Tibial nerve (tissue), 4 donors: ENCODE results near the gene PSME3. TPM values are rescaled to one million over a fixed set of nuclear protein-coding genes. Genes with fewer than 3 reads are reported as not detected.

ENCODE experiments used
- DNase-seq, 2 donors: peaks; one replicate each; pipeline ENCODE4 v3.0.0-alpha.2; 2019; ENCODE audit warnings: low spot score in 2 of 2
- H3K27ac ChIP-seq, 4 donors: fragments of 200-600 bp; sonication (generic) in 3 of 4; one replicate each; pipeline ENCODE4 v1.5.1; 2017 to 2019; ENCODE audit warnings: mild to moderate bottlenecking in 1 of 4
- H3K27me3 ChIP-seq, 2 donors: fragments of 200-600 bp; sonication (generic) in 1 of 2; one replicate each; pipeline versions ENCODE4 v1.5.1 to v1.6.0; 2017 to 2019
- H3K36me3 ChIP-seq, 3 donors: fragments of 200-600 bp; sonication (generic); one replicate each; pipeline ENCODE4 v1.5.1; 2018 to 2019
- H3K4me1 ChIP-seq, 4 donors: fragments of 200-600 bp; sonication (generic) in 3 of 4; one replicate each; pipeline ENCODE4 v1.5.1; 2017 to 2019
- H3K4me3 ChIP-seq, 4 donors: fragments of 200-600 bp; sonication (generic) in 3 of 4; one replicate each; pipeline ENCODE4 v1.5.1; 2017 to 2019; ENCODE audit warnings: mild to moderate bottlenecking in 1 of 4, moderate library complexity in 1 of 4
- H3K9me3 ChIP-seq, 4 donors: fragments of 200-600 bp; sonication (generic) in 3 of 4; one replicate each; pipeline ENCODE4 v1.5.1; 2017 to 2019
- EP300 ChIP-seq, 2 donors: sonication (generic); formaldehyde crosslinking; IDR thresholded peaks; one replicate each; pipeline ENCODE4 v1.6.1; 2017; ENCODE audit warnings: antibody characterized with exemption in 2 of 2, mild to moderate bottlenecking in 1 of 2
- POLR2A ChIP-seq, 2 donors: fragments of 450-650 bp; IDR thresholded peaks; one replicate each; pipeline ENCODE4 v1.6.1; 2017; ENCODE audit warnings: antibody characterized with exemption in 2 of 2, mild to moderate bottlenecking in 2 of 2, moderate library complexity in 2 of 2
- WGBS, 2 donors: methylation state at CpG; one replicate each; pipeline ENCODE4 v1.1.5; 2018; 5-methylcytosine and 5-hydroxymethylcytosine counted together
- total RNA-seq, 4 donors: library from RNA; depleted of rRNA; stranded (reverse); fragments of >200 nt; gene quantifications; one replicate each; pipeline ENCODE4 v1.1.0, GENCODE V29; 2016
- TF ChIP-seq, protein P1 (sequence below), 5 experiments: fragments of 200-600 bp in 3 of 5; fragments of 450-650 bp in 2 of 5; sonication (generic) in 3 of 5; IDR thresholded peaks; one replicate each; pipeline ENCODE4 v1.5.1; 2016 to 2019; ENCODE audit warnings: antibody characterized with exemption in 5 of 5, mild to moderate bottlenecking in 3 of 5, moderate library complexity in 2 of 5

The PSME3 gene
- total RNA-seq, 4 donors from 2014 or later, result 42.2 to 86.7 (median 53.7) TPM

DNA sequence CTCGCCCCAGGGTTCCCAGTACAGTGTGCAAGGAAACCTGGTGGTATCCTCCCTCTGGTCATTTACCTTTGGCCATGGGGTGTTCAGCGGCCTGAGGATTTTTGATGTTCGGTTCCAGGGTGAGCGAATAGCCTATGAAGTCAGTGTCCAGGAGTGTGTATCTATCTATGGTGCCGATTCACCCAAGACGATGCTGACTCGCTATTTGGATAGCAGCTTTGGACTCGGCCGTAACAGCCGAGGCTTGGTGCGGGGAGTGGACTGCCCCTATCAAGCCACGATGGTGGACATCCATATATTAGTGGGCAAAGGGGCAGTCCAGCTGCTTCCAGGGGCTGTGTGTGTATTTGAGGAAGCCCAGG lies 12.3 kb downstream of the PSME3 start:
- Histone ChIP-seq H3K36me3 (peaks cover 0 to 58% (median 19%) of the 10 kb centered on the region in 3 donors), H3K27ac (peak overlapping the region in 1 of 4 donors; percentile 30), H3K4me3 (no peak overlapping the region), H3K4me1 (peaks cover 0 to 42% (median 5%) of the 10 kb centered on the region in 4 donors), H3K9me3 (no peaks in the 10 kb centered on the region), H3K27me3 (no peaks in the 10 kb centered on the region)
- 89 to 92% methylated on average over 12 of the region's 12 CpGs for WGBS, 2 donors
- no peak for TF ChIP-seq EP300 (IDR thresholded peaks at IDR 0.05)
- TF ChIP-seq, protein P1, sequence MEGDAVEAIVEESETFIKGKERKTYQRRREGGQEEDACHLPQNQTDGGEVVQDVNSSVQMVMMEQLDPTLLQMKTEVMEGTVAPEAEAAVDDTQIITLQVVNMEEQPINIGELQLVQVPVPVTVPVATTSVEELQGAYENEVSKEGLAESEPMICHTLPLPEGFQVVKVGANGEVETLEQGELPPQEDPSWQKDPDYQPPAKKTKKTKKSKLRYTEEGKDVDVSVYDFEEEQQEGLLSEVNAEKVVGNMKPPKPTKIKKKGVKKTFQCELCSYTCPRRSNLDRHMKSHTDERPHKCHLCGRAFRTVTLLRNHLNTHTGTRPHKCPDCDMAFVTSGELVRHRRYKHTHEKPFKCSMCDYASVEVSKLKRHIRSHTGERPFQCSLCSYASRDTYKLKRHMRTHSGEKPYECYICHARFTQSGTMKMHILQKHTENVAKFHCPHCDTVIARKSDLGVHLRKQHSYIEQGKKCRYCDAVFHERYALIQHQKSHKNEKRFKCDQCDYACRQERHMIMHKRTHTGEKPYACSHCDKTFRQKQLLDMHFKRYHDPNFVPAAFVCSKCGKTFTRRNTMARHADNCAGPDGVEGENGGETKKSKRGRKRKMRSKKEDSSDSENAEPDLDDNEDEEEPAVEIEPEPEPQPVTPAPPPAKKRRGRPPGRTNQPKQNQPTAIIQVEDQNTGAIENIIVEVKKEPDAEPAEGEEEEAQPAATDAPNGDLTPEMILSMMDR (IDR thresholded peaks at IDR 0.05), result no peak
- TF ChIP-seq POLR2A (IDR thresholded peaks at IDR 0.05), result no peak
- no peak for DNase-seq

DNA sequence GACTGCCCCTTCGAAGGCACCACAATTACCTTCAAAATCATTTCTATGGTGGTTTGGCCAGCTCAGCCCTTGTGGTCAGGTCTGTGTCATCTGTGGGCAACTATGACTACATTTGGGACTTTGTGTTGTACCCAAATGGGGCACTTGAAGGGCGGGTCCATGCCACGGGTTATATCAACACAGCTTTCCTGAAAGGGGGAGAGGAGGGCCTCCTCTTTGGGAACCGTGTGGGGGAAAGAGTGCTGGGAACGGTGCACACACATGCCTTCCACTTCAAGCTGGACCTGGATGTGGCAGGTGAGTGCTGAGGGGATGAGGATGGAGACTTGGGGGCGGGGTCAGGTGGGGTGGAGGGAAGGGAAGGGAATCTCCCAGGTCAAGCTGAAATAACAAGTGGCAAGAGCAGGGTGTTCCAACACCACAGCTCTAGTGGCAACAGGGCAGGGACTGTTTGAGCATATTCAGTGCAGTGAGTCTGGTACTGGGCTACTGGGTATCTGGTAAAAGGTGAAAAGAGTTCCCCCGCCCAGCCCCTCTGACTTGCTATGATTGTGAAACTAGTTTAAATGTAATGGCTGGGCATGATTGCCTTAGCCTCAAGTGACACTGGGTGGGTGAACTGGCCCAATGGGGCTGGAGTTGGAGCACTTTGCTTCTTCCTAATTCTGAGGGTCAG lies 12.9 kb downstream of the PSME3 start:
- Histone ChIP-seq H3K36me3 (peaks cover 0 to 52% (median 16%) of the 10 kb centered on the region in 3 donors), H3K4me3 (no peak overlapping the region), H3K9me3 (no peaks in the 10 kb centered on the region), H3K27ac (peak overlapping the region in 2 of 4 donors; percentile 30 to 63), H3K27me3 (no peaks in the 10 kb centered on the region), H3K4me1 (peaks cover 0 to 47% (median 7%) of the 10 kb centered on the region in 4 donors)
- no peak for DNase-seq
- TF ChIP-seq, protein P1 (IDR thresholded peaks at IDR 0.05), result no peak
- WGBS, 2 donors, result 78 to 79% methylated on average over 7 of the region's 7 CpGs

DNA sequence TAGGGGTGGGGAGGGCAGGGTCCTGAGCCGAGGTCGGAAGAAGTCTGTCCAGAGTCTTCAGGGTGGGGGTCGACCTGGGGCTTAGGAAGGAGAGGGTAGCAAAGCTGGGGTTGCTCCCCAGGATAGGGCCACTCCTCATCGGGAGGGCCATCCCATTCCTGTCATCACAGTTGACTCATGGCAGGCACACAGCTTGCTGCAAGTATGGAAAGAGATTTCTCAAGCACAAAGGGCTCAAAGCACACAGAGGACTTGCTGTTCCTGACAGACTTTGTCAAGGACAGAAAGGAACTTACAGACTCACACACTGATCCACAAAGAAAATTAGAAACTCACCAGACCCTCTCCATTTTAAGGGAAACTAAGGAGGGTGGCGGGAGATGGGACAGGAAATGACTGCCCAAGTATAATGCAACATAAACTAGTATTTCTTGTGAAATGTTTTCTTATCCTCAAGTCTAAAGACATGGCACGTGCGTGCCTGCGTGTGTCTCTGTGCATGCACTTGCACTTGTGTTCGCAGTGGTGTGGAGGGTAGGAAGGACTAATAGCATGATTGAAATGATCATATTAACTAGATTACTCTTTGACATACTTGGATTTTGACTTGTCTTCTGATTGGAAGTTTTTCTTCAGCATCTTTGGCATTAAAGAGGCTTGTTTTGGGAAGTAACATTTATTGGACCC lies 13.5 kb downstream of the PSME3 start:
- no peaks in the 10 kb centered on the region for H3K27me3 ChIP-seq
- WGBS, 2 donors, result 66 to 70% methylated on average over 9 of the region's 9 CpGs
- peaks cover 0 to 47% (median 7%) of the 10 kb centered on the region in 4 donors for H3K4me1 ChIP-seq
- H3K4me3 ChIP-seq, result no peak overlapping the region
- peaks cover 0 to 46% (median 13%) of the 10 kb centered on the region in 3 donors for H3K36me3 ChIP-seq
- TF ChIP-seq EP300 (IDR thresholded peaks at IDR 0.05) (no peak), POLR2A (IDR thresholded peaks at IDR 0.05) (no peak)
- TF ChIP-seq, protein P1 (IDR thresholded peaks at IDR 0.05), result no peak
- no peaks in the 10 kb centered on the region for H3K9me3 ChIP-seq
- H3K27ac ChIP-seq, result peak overlapping the region in 2 of 4 donors; percentile 30 to 63
- no peak for DNase-seq

DNA sequence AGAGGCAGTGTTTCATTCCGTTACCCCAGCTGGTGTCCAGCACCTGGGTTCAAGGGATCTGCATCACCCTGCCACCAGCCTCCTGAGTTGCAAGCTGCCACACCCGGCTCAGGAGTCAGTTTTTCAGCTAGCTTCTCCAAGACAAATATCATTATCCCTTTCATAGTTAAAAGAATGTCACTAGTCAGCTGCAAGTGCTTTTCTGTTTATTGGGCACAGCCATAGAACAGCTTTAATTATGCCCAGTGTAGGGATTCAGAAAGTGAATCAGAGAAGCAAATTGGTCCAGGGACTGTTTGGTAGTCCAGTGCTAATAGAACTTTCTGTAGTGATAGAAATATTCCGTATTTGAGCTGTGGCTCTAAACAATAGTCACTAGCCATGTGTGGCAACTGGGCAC lies 14.9 kb downstream of the PSME3 start:
- H3K9me3 ChIP-seq, result no peaks in the 10 kb centered on the region
- TF ChIP-seq EP300 (IDR thresholded peaks at IDR 0.05) (no peak), POLR2A (IDR thresholded peaks at IDR 0.05) (no peak)
- TF ChIP-seq, protein P1 (IDR thresholded peaks at IDR 0.05), result no peak
- peaks cover 0 to 32% (median 8%) of the 10 kb centered on the region in 3 donors for H3K36me3 ChIP-seq
- H3K4me3 ChIP-seq, result no peak overlapping the region
- H3K27me3 ChIP-seq, result no peaks in the 10 kb centered on the region
- H3K4me1 ChIP-seq, result peaks cover 0 to 47% (median 7%) of the 10 kb centered on the region in 4 donors
- no peak for DNase-seq
- no peak overlapping the region for H3K27ac ChIP-seq
- WGBS, 2 donors, result 75 to 92% methylated on average over 3 of the region's 3 CpGs

DNA sequence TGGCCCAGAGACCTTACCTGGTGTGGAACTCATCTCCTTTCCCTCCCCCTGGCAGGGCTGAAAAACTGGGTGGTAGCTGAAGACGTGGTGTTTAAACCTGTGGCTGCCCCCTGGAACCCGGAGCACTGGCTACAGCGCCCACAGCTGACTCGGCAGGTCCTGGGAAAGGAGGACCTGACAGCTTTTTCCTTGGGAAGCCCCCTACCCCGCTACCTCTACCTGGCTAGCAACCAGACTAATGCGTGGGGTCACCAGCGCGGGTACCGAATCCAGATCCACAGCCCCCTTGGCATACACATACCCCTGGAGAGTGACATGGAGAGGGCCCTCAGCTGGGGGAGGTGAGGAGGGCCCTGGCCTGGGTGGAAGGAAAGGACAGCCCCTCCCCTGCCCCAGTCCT lies 15.8 kb downstream of the PSME3 start:
- Histone ChIP-seq H3K9me3 (no peaks in the 10 kb centered on the region), H3K36me3 (peaks cover 0 to 23% (median 8%) of the 10 kb centered on the region in 3 donors), H3K4me1 (peaks cover 0 to 38% (median 7%) of the 10 kb centered on the region in 4 donors), H3K4me3 (no peak overlapping the region), H3K27me3 (no peaks in the 10 kb centered on the region), H3K27ac (no peak overlapping the region)
- no peak for DNase-seq
- WGBS, 2 donors, result 85 to 86% methylated on average over 7 to 9 of the region's 9 CpGs
- TF ChIP-seq POLR2A (IDR thresholded peaks at IDR 0.05) (no peak), EP300 (IDR thresholded peaks at IDR 0.05) (no peak)
- TF ChIP-seq, protein P1 (IDR thresholded peaks at IDR 0.05), result no peak
